Parathyroid adenoma (tissue), 2 donors: ENCODE measurements around the gene OR10AD1.

Source experiments
- H2AFZ ChIP-seq: fragments of 300-600 bp; sonication (generic); one replicate; pipeline ENCODE4 v1.7.0; 2017; ENCODE audit warnings: antibody characterized with exemption, mild to moderate bottlenecking
- H3K27ac ChIP-seq: fragments of 300-600 bp; sonication (generic); one replicate; pipeline ENCODE4 v1.7.0; 2017
- H3K27me3 ChIP-seq: fragments of 300-600 bp; sonication (generic); one replicate; pipeline ENCODE4 v1.7.0; 2017; ENCODE audit warnings: low read length; ENCODE audit not compliant: control insufficient read depth, insufficient read depth
- H3K36me3 ChIP-seq: fragments of 300-600 bp; sonication (generic); one replicate; pipeline ENCODE4 v1.7.0; 2017; ENCODE audit warnings: low read length; ENCODE audit not compliant: control insufficient read depth, insufficient read depth
- H3K4me1 ChIP-seq: fragments of 300-600 bp; sonication (generic); one replicate; pipeline ENCODE4 v1.7.0; 2017; ENCODE audit warnings: control low read depth
- H3K4me2 ChIP-seq: fragments of 300-600 bp; sonication (generic); one replicate; pipeline ENCODE4 v1.7.0; 2017; ENCODE audit warnings: low read length
- H3K4me3 ChIP-seq: fragments of 300-600 bp; sonication (generic); one replicate; pipeline ENCODE4 v1.7.0; 2017; ENCODE audit warnings: low read depth, low read length
- H3K79me2 ChIP-seq: fragments of 300-600 bp; sonication (generic); one replicate; pipeline ENCODE4 v1.7.0; 2017; ENCODE audit warnings: control low read depth
- H3K9ac ChIP-seq: fragments of 300-600 bp; sonication (generic); one replicate; pipeline ENCODE4 v1.7.0; 2017; ENCODE audit warnings: mild to moderate bottlenecking
- H3K9me3 ChIP-seq: fragments of 300-600 bp; sonication (generic); one replicate; pipeline ENCODE4 v1.7.0; 2017; ENCODE audit warnings: low read length; ENCODE audit not compliant: control insufficient read depth
- TF ChIP-seq, protein P1 (sequence below): fragments of 300-600 bp; sonication (generic); IDR thresholded peaks from one replicate; pipeline ENCODE4 v1.7.0; 2017; ENCODE audit warnings: antibody characterized with exemption, mild to moderate bottlenecking
- donor health status: primary hyperparathyroidism.

Gene OR10AD1

DNA sequence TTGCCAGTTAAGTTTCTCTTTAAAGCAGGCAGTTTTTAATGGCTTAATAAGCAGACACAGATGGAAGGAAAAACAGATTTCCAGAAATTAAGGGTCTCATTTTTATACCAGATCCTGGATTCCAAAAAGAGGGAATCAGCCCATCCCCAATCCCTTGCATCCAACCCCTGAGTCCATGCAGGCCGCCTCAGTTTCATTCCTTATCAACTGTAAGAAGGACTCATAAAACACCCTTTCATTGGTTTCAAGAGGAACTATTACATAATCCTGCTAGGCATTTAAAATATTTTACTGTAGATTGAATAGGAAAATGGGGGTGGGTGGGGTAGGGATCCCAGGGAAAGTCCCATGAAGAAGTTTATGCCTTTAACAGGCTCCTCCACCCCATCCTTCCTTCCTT lies 10.2 kb downstream of the OR10AD1 start:
- no peaks in the 10 kb centered on the region for H3K79me2 ChIP-seq
- peaks cover 8% of the 10 kb centered on the region for H3K4me1 ChIP-seq
- H3K27ac ChIP-seq, result no peak overlapping the region
- no peak overlapping the region for H3K4me3 ChIP-seq
- TF ChIP-seq, protein P1, sequence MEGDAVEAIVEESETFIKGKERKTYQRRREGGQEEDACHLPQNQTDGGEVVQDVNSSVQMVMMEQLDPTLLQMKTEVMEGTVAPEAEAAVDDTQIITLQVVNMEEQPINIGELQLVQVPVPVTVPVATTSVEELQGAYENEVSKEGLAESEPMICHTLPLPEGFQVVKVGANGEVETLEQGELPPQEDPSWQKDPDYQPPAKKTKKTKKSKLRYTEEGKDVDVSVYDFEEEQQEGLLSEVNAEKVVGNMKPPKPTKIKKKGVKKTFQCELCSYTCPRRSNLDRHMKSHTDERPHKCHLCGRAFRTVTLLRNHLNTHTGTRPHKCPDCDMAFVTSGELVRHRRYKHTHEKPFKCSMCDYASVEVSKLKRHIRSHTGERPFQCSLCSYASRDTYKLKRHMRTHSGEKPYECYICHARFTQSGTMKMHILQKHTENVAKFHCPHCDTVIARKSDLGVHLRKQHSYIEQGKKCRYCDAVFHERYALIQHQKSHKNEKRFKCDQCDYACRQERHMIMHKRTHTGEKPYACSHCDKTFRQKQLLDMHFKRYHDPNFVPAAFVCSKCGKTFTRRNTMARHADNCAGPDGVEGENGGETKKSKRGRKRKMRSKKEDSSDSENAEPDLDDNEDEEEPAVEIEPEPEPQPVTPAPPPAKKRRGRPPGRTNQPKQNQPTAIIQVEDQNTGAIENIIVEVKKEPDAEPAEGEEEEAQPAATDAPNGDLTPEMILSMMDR, result no peak
- H3K9ac ChIP-seq, result no peak overlapping the region
- no peak overlapping the region for H2AFZ ChIP-seq
- H3K9me3 ChIP-seq, result no peaks in the 10 kb centered on the region
- no peaks in the 10 kb centered on the region for H3K27me3 ChIP-seq
- no peak overlapping the region for H3K4me2 ChIP-seq
- no peaks in the 10 kb centered on the region for H3K36me3 ChIP-seq

DNA sequence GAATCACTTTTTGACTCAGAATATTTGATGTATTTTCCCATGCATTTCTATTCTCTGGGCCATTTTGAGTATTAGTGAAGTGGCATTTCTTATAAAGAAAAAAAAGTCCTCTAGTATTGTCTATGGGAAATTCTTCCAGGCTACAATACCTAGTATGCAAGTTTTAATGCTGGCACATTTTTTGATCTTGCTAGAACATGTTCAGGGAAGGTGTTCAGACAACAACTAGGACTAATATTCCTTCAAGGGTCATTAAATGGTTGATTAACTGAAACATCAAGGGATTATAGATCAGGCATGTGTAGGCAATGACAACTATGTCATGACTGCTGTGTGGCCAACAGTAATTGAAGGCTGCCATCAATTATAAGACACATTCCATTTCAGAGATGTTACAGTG lies 12.0 kb downstream of the OR10AD1 start:
- no peaks in the 10 kb centered on the region for H3K79me2 ChIP-seq
- H3K27ac ChIP-seq, result no peak overlapping the region
- no peaks in the 10 kb centered on the region for H3K36me3 ChIP-seq
- no peak overlapping the region for H2AFZ ChIP-seq
- no peaks in the 10 kb centered on the region for H3K4me1 ChIP-seq
- H3K9me3 ChIP-seq, result no peaks in the 10 kb centered on the region
- H3K9ac ChIP-seq, result no peak overlapping the region
- TF ChIP-seq, protein P1, result no peak
- no peak overlapping the region for H3K4me3 ChIP-seq
- no peak overlapping the region for H3K4me2 ChIP-seq
- no peaks in the 10 kb centered on the region for H3K27me3 ChIP-seq

DNA sequence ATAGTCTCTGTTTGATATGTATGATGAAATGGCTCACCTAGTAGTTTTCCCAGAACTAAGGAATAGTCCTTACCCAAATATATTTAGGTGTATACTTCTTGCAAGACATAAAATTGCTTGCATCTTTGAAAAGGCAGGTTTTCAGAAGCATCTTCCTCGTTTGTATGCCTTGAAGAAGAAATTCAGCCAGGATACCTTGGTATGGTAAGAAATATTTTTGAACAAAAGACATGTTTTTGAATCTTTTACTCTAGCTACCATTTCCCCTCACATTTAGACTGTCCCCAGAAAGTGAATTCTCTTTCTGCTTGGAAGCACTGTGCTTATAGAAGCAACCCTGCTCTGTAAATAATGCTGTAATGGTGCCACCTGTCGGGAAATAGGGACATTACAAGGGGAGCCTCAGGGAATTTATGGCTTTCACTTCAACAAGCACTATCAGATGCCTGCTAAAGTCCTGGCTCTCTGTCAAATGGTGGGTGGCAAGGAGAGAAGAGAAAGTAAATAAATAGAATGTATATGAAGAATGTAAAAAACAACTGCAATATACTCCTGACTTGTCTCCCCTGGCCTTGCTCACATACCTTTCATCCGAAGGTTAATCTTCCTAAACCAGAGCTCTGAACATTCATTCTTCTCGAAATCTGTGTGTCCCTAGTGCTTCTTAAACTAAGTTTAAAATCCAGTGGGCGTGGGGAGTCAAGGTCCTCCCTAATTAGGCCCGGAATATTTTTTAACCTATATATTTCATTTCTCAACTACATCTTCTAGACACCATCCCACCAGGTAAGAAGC lies 13.6 kb downstream of the OR10AD1 start:
- H3K4me2 ChIP-seq, result no peak overlapping the region
- H3K4me1 ChIP-seq, result peaks cover 7% of the 10 kb centered on the region
- TF ChIP-seq, protein P1, result peak; percentile 94
- no peak overlapping the region for H3K9ac ChIP-seq
- no peak overlapping the region for H3K4me3 ChIP-seq
- H3K36me3 ChIP-seq, result no peaks in the 10 kb centered on the region
- no peaks in the 10 kb centered on the region for H3K79me2 ChIP-seq
- no peaks in the 10 kb centered on the region for H3K27me3 ChIP-seq
- no peak overlapping the region for H2AFZ ChIP-seq
- no peak overlapping the region for H3K27ac ChIP-seq
- no peaks in the 10 kb centered on the region for H3K9me3 ChIP-seq

DNA sequence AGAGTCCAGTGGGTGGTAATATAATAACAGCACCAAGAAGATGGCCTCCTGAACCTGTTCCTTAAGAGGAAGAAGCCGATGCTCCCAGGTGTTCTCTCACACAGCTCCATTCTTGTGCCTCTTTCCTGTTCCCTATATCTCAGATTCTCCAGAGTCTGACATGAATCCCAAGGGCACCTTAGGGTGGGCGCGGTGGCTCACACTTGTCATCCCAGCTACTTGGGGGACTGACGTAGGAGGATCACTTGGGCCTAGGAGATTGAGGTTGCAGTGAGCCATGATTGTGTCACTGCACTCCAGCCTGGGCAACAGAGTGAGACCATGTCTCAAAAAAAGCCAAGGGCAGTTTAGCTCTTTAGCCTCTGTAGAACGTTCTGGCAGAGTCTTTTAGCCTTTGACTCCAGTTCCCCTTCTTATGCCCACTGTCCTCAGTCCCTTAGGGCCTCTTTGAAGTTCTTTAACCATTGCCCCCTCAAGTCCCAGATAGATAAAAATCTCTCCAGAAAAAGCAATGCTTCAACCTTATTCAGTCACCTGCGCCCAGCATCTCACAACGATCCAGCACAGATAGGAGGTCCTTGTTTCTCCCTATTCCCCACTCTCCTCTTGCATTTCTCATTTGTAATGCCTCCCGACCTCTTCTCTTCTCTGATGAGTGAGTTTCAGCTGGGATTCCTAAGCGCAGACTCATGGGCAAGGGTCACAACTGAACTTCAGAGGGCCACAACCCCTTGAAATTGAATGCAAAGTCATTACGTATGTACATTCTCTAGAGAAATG lies 15.0 kb downstream of the OR10AD1 start:
- no peaks in the 10 kb centered on the region for H3K9me3 ChIP-seq
- H3K4me1 ChIP-seq, result peaks cover 7% of the 10 kb centered on the region
- H3K27me3 ChIP-seq, result no peaks in the 10 kb centered on the region
- no peak overlapping the region for H3K9ac ChIP-seq
- no peaks in the 10 kb centered on the region for H3K36me3 ChIP-seq
- no peaks in the 10 kb centered on the region for H3K79me2 ChIP-seq
- H3K4me2 ChIP-seq, result no peak overlapping the region
- TF ChIP-seq, protein P1, result no peak
- H3K4me3 ChIP-seq, result no peak overlapping the region
- H2AFZ ChIP-seq, result no peak overlapping the region
- no peak overlapping the region for H3K27ac ChIP-seq
